GM18909 (cell line): Measurements from ENCODE around the gene TGFA.
"Not testable (repeated sequence)": the region's sequence is repeated elsewhere in the genome, so short reads cannot be mapped to it uniquely, and the experiment has no call there.

Experiments
- ATAC-seq: cut with Tn5 transposase; IDR thresholded peaks from one replicate; pipeline ENCODE4 v1.9.1; 2021; ENCODE audit warnings: mild to moderate bottlenecking; ENCODE audit not compliant: unreplicated experiment, poor library complexity

TGFA gene

GRCh38 chr2:70468878-70469277 is 84.7 kb downstream of the TGFA start:
- ATAC-seq: no peak

GRCh38 chr2:70467831-70468779 is 85.5 kb downstream of the TGFA start:
- ATAC-seq: no peak

DNA sequence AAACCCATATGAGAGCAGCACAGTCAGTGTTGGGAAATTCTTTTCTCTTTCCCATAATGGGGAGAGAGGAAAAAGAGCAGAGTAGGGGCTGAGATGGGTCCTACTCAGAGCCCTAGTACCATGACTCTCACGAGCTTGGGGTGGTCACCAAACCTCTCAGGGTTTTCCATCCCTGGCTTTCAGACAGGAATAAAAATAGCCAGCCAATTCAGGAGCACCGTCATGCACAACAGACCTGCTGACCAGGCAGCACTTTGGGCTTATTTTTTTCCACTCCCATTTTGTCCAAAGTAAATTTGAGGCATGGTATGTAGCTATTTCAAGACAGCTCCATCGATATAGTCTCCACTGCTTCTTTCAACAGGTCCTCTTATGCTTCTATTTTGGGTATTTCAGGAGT is 86.4 kb downstream of the TGFA start:
- no peak for ATAC-seq

GRCh38 chr2:70466647-70467046 is 87.0 kb downstream of the TGFA start:
- not testable (repeated sequence) for ATAC-seq

DNA sequence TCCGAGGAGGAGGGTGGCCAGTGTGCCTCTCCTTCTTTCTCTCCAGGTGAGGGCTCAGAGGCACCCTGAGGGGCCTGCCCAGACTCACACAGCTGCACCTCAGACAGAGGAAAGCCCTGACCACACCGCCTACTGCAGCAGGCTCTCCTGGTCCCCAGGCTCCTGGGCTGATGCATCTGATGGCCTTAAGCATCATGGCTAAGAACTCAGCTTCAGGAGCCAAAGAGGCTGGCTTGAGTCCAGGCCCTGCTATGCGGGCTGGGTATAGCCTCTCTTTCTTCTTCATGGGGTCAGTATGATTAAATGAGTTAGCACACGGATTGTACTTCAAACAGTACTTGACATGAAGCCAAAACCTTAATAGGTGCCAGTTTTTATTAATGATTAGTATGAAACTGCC is 89.6 kb downstream of the TGFA start:
- no peak for ATAC-seq

GRCh38 chr2:70463581-70463980 is 90.0 kb downstream of the TGFA start:
- no peak for ATAC-seq

GRCh38 chr2:70461981-70462876 is 91.4 kb downstream of the TGFA start:
- no peak for ATAC-seq

GRCh38 chr2:70461414-70461813 is 92.2 kb downstream of the TGFA start:
- no peak for ATAC-seq

DNA sequence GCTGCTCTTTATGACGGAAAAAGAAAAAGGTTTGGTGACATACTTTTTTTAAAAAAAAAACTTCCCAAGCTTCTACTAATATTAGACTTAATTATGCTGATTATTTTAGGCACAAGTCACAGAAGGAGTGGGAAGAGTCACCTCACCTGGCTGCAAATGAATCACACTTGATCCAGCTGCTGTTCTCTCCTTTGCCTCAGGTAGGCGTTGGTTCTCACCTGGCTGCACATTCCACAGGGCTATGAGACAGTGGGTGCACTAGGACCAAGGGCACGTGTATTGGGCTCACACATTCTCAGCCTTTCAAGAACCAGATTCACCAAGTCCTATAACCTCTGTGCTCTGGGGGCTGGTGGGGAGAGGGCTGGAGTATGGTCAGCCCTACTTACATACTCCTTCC is 93.3 kb downstream of the TGFA start:
- ATAC-seq: no peak

GRCh38 chr2:70458661-70459060 is 95.0 kb downstream of the TGFA start:
- no peak for ATAC-seq

- ATAC-seq: no peak
Observed at GRCh38 chr2:70456585-70457495, 96.8 kb downstream of the TGFA start.

- ATAC-seq: no peak
Observed at GRCh38 chr2:70454936-70455544, 98.6 kb downstream of the TGFA start.

- no peak for ATAC-seq
Observed at GRCh38 chr2:70450641-70451250, 102.9 kb downstream of the TGFA start.

- no peak for ATAC-seq
Observed at GRCh38 chr2:70448041-70448440, 105.6 kb downstream of the TGFA start.

DNA sequence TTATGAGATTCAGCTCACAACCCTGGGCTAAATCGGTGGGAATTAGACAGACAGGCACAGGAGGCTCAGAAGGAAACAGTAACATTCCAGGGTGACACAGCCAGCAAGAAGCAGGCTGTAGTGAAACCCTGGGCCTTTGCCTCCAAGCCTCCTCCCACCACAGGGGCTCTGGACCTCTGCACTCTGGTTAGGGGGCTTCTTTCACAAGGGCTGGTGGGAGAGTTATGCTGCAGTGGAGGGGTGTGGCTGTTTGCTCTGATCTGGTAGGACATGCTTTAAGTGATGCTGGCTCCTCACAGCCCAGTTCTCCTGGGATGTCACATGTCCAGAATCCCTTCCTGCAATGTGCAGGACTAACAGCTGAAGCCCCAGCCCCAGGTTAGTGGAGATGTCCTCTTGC is 109.9 kb downstream of the TGFA start:
- ATAC-seq: no peak

- no peak for ATAC-seq
Observed at GRCh38 chr2:70443078-70443465, 110.6 kb downstream of the TGFA start.

- no peak for ATAC-seq
Observed at GRCh38 chr2:70442301-70443077, 111.1 kb downstream of the TGFA start.

- ATAC-seq: no peak
Observed at GRCh38 chr2:70440621-70441020, 113.0 kb downstream of the TGFA start.

DNA sequence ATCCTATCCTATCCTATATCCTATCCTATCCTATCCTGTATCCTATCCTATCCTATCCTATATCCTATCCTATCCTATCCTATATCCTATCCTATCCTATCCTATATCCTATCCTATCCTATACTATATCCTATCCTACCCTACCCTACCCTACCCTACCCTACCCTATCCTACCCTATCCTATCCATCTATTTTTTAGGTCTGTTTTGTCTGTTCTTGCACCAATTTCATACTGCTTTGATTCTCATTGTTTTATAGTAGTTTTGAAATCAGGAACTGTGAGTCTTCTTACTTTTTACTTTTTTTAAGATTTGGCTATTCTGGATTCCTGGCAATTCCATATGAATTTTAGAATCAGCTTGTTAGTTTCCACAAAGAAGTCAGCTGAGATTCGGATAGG is 118.5 kb downstream of the TGFA start:
- ATAC-seq: no peak
